ENCODE results near the gene CHTOP. TPM values are rescaled to one million over a fixed set of nuclear protein-coding genes. Genes with fewer than 3 reads are reported as not detected.

CHTOP gene
- total and polyA plus RNA-seq, 2 of the 13 experiments (the other 11 are each of a cell fraction or from before 2014, with no cell fraction given) = 38.0 to 51.9 TPM

DNA sequence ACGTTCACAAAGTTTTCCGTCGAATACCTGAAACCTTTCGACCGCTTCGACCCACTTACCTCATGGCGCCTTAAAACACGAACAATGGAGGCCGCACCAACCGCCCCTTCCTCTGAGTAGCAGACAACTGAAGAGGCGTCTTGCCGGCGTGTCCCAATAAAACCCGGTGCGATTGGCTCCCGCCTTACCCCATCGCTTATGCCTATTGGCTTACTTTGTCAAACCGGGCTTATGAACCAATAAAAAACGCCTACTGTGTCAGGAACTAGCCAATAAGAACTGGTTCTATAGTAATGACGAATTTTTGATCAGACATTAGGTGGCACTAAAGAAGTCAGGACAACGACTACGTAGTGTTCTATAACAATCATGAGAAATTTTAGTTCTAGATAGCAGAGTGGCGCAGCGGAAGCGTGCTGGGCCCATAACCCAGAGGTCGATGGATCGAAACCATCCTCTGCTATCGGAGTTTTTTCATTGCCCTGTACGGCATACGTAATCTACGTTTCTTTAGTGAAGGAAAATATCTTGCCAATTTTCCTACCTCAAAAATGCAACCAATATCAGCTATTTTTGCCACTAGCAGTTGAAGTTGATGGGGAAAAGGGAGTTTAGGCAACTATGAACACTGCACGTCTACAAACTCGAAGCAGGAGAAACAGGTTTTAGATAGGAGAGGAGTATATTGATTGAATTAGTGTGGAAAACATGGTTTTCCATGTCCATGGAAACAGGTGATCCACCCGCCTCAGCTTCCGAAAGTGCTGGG is 37.2 kb downstream of the CHTOP start, which contains the start of gene ILF2 (continued):
- TF ChIP-seq HMG20B (CRISPR knock-in tag; conservative IDR thresholded peaks at IDR 0.05) (no peak), KLF6 (CRISPR knock-in tag; IDR thresholded peaks at IDR 0.05) (no peak), REL (CRISPR knock-in tag; conservative IDR thresholded peaks at IDR 0.05) (no peak), TARDBP (CRISPR knock-in tag; IDR thresholded peaks at IDR 0.05) (peak; percentile 64), ZNF207 (IDR thresholded peaks at IDR 0.05; ENCODE audit: borderline replicate concordance) (no peak), ZNF619 (CRISPR knock-in tag; IDR thresholded peaks at IDR 0.05) (no peak), ZBTB38 (CRISPR knock-in tag; IDR thresholded peaks at IDR 0.05) (peak; percentile 11; the same call in 1 of the 2 replicates), ZBTB8A (CRISPR knock-in tag; IDR thresholded peaks at IDR 0.05; ENCODE audit: borderline replicate concordance, low read depth) (no peak), RFX1 (IDR thresholded peaks at IDR 0.05) (no peak), SP1 (IDR thresholded peaks at IDR 0.05) (no peak), SP1 (CRISPR knock-in tag; IDR thresholded peaks at IDR 0.05) (no peak), AKAP8 (CRISPR knock-in tag; IDR thresholded peaks at IDR 0.05) (no peak), MAFF (IDR thresholded peaks at IDR 0.05; ENCODE audit: low read depth, low read length) (no peak), HDAC6 (IDR thresholded peaks at IDR 0.05; ENCODE audit: low read depth, low read length) (no peak), ZFP41 (CRISPR knock-in tag; IDR thresholded peaks at IDR 0.05; ENCODE audit: borderline replicate concordance) (no peak), PHF8 (CRISPR knock-in tag; IDR thresholded peaks at IDR 0.05) (peak; percentile 85), NAIF1 (CRISPR knock-in tag; IDR thresholded peaks at IDR 0.05; ENCODE audit: borderline replicate concordance) (peak; percentile 100)
- TF ChIP-seq, protein P1, sequence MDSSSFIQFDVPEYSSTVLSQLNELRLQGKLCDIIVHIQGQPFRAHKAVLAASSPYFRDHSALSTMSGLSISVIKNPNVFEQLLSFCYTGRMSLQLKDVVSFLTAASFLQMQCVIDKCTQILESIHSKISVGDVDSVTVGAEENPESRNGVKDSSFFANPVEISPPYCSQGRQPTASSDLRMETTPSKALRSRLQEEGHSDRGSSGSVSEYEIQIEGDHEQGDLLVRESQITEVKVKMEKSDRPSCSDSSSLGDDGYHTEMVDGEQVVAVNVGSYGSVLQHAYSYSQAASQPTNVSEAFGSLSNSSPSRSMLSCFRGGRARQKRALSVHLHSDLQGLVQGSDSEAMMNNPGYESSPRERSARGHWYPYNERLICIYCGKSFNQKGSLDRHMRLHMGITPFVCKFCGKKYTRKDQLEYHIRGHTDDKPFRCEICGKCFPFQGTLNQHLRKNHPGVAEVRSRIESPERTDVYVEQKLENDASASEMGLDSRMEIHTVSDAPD (CRISPR knock-in tag; IDR thresholded peaks at IDR 0.05) = no peak
- TF ChIP-seq, protein P2, sequence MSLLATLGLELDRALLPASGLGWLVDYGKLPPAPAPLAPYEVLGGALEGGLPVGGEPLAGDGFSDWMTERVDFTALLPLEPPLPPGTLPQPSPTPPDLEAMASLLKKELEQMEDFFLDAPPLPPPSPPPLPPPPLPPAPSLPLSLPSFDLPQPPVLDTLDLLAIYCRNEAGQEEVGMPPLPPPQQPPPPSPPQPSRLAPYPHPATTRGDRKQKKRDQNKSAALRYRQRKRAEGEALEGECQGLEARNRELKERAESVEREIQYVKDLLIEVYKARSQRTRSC (CRISPR knock-in tag; IDR thresholded peaks at IDR 0.05; ENCODE audit: low read depth) = no peak
- TF ChIP-seq, protein P3, sequence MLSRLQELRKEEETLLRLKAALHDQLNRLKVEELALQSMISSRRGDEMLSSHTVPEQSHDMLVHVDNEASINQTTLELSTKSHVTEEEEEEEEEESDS (CRISPR knock-in tag; IDR thresholded peaks at IDR 0.05; ENCODE audit: borderline replicate concordance) = no peak
- TF ChIP-seq, protein P4, sequence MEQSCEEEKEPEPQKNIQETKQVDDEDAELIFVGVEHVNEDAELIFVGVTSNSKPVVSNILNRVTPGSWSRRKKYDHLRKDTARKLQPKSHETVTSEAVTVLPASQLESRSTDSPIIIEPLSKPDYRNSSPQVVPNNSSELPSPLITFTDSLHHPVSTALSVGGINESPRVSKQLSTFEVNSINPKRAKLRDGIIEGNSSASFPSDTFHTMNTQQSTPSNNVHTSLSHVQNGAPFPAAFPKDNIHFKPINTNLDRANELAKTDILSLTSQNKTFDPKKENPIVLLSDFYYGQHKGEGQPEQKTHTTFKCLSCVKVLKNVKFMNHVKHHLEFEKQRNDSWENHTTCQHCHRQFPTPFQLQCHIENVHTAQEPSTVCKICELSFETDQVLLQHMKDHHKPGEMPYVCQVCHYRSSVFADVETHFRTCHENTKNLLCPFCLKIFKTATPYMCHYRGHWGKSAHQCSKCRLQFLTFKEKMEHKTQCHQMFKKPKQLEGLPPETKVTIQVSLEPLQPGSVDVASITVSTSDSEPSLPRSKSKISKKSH (CRISPR knock-in tag; IDR thresholded peaks at IDR 0.05; ENCODE audit: borderline replicate concordance) = no peak
- TF ChIP-seq, protein P5, sequence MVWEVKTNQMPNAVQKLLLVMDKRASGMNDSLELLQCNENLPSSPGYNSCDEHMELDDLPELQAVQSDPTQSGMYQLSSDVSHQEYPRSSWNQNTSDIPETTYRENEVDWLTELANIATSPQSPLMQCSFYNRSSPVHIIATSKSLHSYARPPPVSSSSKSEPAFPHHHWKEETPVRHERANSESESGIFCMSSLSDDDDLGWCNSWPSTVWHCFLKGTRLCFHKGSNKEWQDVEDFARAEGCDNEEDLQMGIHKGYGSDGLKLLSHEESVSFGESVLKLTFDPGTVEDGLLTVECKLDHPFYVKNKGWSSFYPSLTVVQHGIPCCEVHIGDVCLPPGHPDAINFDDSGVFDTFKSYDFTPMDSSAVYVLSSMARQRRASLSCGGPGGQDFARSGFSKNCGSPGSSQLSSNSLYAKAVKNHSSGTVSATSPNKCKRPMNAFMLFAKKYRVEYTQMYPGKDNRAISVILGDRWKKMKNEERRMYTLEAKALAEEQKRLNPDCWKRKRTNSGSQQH (CRISPR knock-in tag; IDR thresholded peaks at IDR 0.05; ENCODE audit: low read depth) = 0 out of 2 replicates have a peak, but pooled peaks have one; percentile 54
- TF ChIP-seq, protein P6, sequence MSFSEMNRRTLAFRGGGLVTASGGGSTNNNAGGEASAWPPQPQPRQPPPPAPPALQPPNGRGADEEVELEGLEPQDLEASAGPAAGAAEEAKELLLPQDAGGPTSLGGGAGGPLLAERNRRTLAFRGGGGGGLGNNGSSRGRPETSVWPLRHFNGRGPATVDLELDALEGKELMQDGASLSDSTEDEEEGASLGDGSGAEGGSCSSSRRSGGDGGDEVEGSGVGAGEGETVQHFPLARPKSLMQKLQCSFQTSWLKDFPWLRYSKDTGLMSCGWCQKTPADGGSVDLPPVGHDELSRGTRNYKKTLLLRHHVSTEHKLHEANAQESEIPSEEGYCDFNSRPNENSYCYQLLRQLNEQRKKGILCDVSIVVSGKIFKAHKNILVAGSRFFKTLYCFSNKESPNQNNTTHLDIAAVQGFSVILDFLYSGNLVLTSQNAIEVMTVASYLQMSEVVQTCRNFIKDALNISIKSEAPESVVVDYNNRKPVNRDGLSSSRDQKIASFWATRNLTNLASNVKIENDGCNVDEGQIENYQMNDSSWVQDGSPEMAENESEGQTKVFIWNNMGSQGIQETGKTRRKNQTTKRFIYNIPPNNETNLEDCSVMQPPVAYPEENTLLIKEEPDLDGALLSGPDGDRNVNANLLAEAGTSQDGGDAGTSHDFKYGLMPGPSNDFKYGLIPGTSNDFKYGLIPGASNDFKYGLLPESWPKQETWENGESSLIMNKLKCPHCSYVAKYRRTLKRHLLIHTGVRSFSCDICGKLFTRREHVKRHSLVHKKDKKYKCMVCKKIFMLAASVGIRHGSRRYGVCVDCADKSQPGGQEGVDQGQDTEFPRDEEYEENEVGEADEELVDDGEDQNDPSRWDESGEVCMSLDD (CRISPR knock-in tag; IDR thresholded peaks at IDR 0.05; ENCODE audit: borderline replicate concordance) = no peak

Measured in HepG2 (cell line).